PC-3 (cell line): Measurements from ENCODE around the gene IFT57.

Experiments
- EZH2 ChIP-seq: fragments of 300-600 bp; sonication (generic); IDR thresholded peaks from one replicate; pipeline ENCODE4 v1.6.1; 2017; ENCODE audit warnings: antibody characterized with exemption, mild to moderate bottlenecking, low read length; ENCODE audit not compliant: unreplicated experiment
- EZH2phosphoT487 ChIP-seq: fragments of 300-600 bp; sonication (generic); IDR thresholded peaks from 2 replicates; pipeline ENCODE4 v1.6.1; 2018; ENCODE audit warnings: mild to moderate bottlenecking, antibody characterized with exemption, low read length, borderline replicate concordance
- TF ChIP-seq, protein P1 (sequence below): fragments of 300-600 bp; sonication (generic); conservative IDR thresholded peaks from 2 replicates; pipeline ENCODE4 v1.5.1; 2017; ENCODE audit warnings: antibody characterized with exemption, low read depth, mild to moderate bottlenecking, low read length

DNA sequence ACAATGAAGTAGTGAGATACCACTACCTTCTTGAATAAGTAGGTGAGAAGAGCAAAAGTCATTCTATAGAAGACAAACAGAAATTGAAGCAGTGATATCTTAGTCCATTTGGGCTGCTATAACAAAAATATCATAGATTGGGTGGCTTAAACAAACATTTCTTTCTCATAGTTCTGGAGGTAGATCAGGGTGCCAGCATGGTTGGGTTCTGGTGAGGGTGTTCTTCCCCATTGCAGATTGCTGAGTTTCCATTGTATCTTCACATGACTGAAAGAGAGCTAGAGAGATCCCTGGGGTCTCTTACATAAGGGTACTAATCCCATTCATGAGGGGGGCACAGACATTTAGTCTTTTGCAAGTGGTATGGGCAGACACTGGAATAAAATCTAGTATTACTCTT lies 32.9 kb upstream of the IFT57 start:
- TF ChIP-seq, protein P1, sequence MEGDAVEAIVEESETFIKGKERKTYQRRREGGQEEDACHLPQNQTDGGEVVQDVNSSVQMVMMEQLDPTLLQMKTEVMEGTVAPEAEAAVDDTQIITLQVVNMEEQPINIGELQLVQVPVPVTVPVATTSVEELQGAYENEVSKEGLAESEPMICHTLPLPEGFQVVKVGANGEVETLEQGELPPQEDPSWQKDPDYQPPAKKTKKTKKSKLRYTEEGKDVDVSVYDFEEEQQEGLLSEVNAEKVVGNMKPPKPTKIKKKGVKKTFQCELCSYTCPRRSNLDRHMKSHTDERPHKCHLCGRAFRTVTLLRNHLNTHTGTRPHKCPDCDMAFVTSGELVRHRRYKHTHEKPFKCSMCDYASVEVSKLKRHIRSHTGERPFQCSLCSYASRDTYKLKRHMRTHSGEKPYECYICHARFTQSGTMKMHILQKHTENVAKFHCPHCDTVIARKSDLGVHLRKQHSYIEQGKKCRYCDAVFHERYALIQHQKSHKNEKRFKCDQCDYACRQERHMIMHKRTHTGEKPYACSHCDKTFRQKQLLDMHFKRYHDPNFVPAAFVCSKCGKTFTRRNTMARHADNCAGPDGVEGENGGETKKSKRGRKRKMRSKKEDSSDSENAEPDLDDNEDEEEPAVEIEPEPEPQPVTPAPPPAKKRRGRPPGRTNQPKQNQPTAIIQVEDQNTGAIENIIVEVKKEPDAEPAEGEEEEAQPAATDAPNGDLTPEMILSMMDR, result no peak
- no peak for TF ChIP-seq EZH2
- TF ChIP-seq EZH2phosphoT487, result no peak
